ENCODE results near the gene MSH2.

DNA sequence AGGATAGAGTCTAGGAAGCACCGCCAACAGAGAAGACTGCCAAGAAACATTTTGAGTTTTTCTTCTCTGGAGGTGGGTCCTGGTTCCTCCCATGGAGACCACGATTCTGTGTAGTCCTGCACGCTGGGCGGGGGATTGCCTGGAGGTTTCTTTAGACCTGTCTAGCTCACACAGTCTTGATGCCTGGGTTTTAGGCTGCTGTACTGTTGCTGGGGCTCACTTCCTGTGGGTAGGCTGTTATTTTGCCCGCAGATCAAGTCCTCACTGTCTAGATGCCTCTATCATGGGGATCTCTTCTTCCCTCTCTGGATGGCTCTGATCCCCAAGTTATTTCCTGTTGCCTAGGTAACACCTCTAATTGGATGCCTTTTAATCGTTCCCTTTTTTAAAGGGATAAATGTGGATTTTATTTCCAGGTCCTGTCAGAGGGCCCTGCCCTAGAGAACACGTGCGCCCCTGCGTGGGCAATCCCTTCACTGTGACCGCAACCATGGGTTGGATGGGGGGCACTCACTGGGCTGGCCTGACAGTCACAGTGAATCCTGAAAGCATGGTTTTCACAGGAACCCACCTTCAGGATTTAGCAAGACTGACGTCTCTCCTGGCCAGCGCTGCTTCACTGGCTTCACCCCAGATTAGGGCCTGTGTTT lies 115.7 kb downstream of the MSH2 start:
- TF ChIP-seq ZNF558 (CRISPR knock-in tag; IDR thresholded peaks at IDR 0.05; ENCODE audit: borderline replicate concordance) = no peak
- TF ChIP-seq ZNF329 (CRISPR knock-in tag; IDR thresholded peaks at IDR 0.05; ENCODE audit: low read depth) = no peak
- no peak for TF ChIP-seq YY1 (IDR thresholded peaks at IDR 0.05; ENCODE audit: insufficient read depth, insufficient replicate concordance, low read depth, low read length)
- TF ChIP-seq STAT5B (CRISPR knock-in tag; IDR thresholded peaks at IDR 0.05) = no peak
- TF ChIP-seq ZNF33A (CRISPR knock-in tag; IDR thresholded peaks at IDR 0.05; ENCODE audit: borderline replicate concordance) = no peak
